HPDE6-E6E7 (cell line): ENCODE results near the gene HNRNPF.
"Not testable (repeated sequence)": the region's sequence is repeated elsewhere in the genome, so short reads cannot be mapped to it uniquely, and the experiment has no call there.

Source experiments
- DNase-seq: peaks from one replicate; pipeline ENCODE4 v3.0.0; 2011; ENCODE audit warnings: missing footprints; ENCODE audit errors: extremely low spot score

Gene HNRNPF

GRCh38 chr10:43396928-43397624 lies 11.9 kb downstream of the HNRNPF start:
- peak; percentile 77 for DNase-seq

DNA sequence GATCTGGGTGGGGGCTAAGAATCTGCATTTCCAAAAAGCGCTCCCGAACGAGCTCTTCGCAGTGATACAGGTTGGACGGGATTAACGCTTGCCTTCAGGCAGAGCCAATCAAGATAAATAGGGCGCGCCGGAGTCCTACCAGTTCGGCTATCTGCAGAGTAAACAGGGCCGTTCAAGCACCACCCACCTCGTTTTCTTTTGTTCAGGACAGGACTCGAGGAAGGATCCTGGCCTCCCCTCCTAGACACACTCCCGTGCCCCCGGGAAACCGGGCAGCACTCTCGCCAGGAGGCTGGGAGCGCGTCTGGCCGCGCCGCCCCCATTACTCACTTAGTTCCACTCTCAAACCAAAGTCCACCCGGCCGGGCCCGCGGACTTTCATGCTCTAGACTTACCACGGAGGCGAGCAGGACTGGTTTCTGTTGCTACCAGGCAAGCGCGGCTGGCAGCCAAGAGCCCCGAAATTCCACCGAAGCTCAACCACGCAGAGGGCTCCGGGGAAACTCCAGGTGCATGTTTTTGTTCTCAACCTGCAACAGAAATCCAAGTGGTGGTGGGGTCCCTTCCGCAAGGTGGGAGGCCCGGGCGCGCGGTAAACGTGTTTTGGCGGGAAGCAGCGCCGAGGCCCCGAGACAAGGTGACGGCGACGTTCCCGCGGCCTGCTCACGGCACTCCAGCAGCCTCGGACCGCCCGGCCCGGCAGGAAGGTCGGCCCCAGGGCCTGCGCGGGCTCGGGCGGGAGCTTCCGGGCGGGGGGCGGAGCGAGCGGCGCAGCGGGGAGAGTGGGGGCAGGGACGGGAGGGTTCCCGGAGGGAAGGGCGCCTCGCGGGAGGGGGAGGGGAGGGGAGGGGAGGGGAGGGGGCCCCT lies 12.7 kb downstream of the HNRNPF start:
- DNase-seq, result no peak

- DNase-seq, result no peak
Observed at GRCh38 chr10:43395571-43396060, 13.4 kb downstream of the HNRNPF start.

- DNase-seq, result no peak
Observed at GRCh38 chr10:43394868-43395267, 14.1 kb downstream of the HNRNPF start.

- no peak for DNase-seq
Observed at GRCh38 chr10:43393606-43394360, 15.2 kb downstream of the HNRNPF start.

- not testable (repeated sequence) for DNase-seq
Observed at GRCh38 chr10:43393186-43393585, 15.8 kb downstream of the HNRNPF start.

DNA sequence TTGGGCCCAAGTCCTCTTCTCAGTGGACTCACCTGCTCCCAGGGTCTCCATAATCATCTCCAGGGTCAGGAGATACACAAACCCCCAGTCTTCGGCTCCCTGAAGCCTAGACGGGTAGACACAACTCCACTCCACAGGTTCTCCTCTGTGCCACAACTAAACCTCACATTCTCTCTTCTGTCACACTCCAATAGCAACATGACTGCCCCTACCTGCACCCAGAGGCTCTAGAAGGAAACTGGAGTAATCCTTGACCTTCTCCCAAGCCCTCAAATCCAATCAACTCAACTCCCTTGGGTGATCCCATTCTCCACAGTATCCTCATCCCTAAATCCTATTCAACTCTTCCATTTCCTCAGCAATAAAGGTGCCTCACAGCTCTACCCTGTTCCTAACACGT lies 16.2 kb downstream of the HNRNPF start:
- no peak for DNase-seq

DNA sequence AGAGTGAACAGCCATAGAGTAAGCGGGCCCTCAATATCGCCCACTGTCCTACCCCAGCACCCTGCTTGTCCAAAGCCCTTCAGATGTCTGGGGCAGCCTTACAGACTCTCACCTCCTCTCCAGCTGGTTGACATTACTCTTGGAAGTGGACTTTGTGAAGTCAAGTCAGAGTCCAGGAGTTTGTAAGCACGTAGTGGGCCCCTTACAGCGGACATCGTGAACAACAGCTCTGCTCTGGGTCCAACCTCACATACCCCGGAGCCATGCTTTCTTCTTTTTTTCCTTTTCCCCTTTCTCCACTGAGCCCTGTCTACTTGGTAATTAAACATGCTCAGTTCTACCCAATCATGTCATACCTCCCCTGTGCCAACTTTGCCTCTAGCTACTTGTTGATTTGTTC lies 17.5 kb downstream of the HNRNPF start:
- DNase-seq, result no peak

GRCh38 chr10:43390759-43391158 lies 18.2 kb downstream of the HNRNPF start:
- DNase-seq, result no peak

DNA sequence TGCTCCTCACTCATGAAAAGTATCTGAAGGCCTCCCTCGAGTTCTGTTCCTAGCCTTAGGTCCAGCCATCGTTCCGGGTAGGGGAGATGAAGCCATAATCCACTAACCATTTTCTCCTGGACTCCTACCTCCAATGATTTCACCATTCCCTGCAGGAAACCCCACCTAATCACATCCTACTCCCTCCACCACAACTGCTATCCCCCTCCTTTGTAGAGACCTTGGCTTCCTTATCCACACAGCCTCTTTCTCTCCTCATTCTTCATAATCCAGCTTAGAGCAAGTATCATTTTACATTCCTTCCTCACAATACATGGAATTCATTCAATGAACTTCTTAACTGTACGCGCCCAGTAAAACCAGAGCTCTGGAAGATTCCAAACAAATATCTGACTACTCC lies 18.7 kb downstream of the HNRNPF start:
- no peak for DNase-seq

GRCh38 chr10:43389867-43390266 lies 19.1 kb downstream of the HNRNPF start:
- DNase-seq, result no peak

DNA sequence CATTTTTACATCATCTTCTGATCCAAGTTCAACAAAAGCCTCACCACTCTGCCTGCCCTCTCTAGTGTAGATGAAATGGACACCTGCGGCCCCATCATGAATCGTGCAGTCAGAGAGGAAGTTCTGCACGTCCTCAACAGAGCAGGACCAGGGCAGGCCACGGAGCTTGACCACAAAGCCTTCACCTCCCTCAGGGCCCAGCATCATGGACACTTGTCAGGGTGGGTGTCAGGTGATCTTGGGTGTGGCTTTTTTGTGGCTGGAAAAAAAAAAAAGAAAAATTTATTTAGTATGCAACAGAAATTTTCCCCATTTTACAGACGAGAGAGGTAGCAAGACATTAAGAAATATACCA lies 21.3 kb downstream of the HNRNPF start:
- no peak for DNase-seq

GRCh38 chr10:43386981-43387677 lies 21.9 kb downstream of the HNRNPF start:
- no peak for DNase-seq

- DNase-seq, result no peak
Observed at GRCh38 chr10:43386549-43386948, 22.4 kb downstream of the HNRNPF start.

DNA sequence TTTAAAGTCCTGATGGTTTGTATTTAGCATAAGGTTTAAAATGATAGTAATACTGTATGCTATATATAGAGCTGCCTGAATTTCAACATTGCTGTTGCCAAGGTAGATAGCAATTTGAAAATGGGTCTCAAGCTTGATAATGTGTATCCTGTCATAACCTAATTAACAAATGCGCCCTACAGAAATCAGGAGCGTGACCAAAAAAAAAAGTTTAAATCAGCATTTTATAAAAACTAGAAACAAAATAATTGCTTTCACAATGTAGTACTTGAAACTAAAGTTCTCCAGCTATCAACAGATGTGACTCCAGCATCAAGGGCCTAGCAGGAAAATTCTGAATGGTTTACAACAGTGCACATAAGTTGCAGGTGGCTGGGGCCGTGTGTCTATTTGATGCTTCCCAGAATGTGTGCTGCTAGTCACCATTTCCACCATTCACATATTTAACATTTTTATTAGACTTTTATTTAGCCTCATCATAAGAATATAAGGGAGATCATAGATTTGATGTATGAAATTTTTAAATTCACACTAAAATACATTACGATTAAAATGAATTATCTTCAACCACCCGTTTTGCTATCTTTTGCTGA lies 23.5 kb downstream of the HNRNPF start:
- no peak for DNase-seq

DNA sequence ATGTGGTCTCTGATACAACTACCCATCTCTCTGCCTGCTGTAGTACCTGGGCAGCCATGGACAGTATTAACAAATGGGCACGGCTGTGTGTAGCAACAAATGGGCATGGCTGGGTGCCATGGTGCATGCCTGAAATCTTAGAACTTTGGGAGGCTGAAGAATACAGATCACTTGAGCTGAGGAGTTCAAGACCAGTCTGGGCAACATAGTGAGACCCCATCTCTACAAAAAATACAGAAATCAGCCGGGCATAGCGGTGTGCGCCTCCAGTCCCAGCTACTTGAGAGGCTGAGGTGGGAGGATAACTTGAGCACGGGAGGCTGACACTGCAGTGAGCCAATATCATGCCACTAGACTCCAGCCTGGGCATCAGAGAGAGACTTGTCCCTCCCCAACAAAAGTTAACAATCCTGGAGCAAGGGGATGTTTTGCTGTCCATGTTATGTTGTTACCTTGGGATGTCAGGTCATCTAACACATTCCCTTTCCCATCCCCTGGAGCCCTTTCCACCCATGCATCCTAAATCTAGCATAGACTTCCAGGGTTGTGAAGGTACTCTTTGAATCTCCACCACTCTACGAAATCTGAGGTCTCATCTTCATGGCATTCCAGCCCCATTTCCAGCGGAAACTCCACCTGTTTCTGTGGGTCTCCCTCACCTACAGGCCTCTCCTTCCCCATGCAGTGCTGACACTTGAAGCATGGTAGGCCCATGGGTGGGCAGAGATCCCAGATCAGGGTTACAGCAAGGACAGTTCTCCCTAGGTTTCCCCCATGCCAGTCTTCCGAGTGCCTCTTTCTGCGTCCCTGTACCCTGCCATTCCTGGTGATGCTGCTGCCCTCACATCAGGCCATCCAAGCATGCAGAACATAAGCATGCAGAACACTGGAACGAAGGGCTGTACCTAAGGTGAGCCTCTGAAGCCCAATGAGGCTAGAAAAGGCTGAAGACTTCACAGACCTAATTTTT lies 24.4 kb downstream of the HNRNPF start:
- DNase-seq, result no peak

DNA sequence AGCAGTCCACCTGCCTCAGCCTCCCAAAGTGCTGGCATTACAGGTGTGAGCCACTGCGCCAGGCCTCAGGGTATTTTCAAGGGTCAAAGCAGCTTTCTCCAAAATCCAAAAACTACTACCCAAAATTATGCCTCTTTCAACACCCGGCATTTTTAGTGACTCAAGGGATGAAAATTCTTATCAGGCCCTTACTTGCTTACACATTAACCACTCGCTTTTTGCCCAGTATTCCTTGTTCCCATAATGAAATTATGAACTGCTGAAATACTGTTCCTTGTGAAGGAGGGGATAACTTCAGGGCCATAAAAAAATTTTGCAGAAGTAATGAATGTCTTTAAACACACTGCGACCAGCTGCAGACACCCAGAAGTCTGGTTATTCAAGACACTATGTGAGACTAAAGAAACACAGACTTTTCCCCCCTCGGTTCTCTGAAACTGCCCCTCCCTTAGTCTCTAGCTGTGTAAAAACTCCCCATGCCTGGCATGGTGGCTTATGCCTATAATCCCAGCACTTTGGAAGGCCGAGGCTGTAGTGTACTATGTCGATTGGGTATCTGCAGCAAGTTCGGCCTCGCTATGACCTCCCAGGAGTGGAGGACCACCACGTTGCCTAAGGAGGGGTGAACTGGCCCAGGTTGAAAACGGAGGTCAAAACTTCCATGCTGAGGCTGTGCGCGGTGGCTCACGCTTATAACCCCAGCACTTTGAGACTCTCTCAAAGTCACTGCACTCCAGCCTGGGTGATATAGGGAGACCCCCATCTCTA lies 25.6 kb downstream of the HNRNPF start:
- no peak for DNase-seq

DNA sequence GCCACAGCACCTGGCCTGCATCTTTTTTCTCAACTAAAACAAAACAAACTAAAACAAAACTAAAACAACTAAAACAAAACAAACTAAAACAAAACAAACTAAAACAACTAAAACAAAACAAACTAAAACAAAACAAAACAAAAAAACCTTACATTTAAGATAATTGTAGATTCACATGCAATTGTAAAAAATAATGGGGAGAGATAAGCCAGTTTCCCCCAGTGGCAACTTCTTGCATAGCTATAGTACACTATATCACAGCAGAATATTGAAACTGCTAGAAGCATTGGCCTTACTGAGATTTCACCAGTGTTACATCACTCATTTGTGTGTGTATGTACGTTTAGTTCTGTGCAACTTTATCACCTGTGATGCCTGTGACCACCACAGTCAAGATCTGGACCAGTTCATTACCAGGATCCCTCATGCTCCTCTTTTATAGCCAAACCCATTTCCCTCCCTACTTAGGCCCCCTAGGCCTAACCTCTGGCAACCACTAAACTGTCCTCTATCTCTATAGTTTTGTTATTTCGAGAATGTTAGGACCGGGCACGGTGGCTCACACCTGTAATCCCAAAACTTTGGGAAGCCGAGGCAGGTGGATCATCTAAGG lies 28.3 kb downstream of the HNRNPF start:
- no peak for DNase-seq

- no peak for DNase-seq
Observed at GRCh38 chr10:43377424-43377883, 31.5 kb downstream of the HNRNPF start.
